OCI-LY1 (cell line): Measurements from ENCODE around the gene EPHB2.

Source experiments
- H2AFZ ChIP-seq: fragments of 200-600 bp; sonication (generic), shearing (Covaris generic); 2 replicates; pipeline ENCODE4 v1.6.0; 2014; ENCODE audit warnings: antibody characterized with exemption, mild to moderate bottlenecking, low read length
- H3F3A ChIP-seq: fragments of 200-600 bp; sonication (generic), shearing (Covaris generic); 2 replicates; pipeline ENCODE4 v1.6.0; 2014; ENCODE audit warnings: mild to moderate bottlenecking, antibody characterized with exemption, low read length, moderate library complexity; ENCODE audit not compliant: insufficient read depth
- H3K27ac ChIP-seq: fragments of 200-600 bp; sonication (generic); 2 replicates; pipeline ENCODE4 v1.5.1; 2014; ENCODE audit warnings: low read length, mixed run types, mild to moderate bottlenecking, low read depth; ENCODE audit not compliant: poor library complexity, severe bottlenecking
- H3K27me3 ChIP-seq: fragments of 200-600 bp; sonication (generic); 2 replicates; pipeline ENCODE4 v1.6.0; 2014; ENCODE audit warnings: antibody characterized with exemption, mild to moderate bottlenecking, low read length, moderate library complexity; ENCODE audit not compliant: insufficient read depth
- H3K36me3 ChIP-seq: fragments of 200-600 bp; sonication (generic); 2 replicates; pipeline ENCODE4 v1.6.1; 2014; ENCODE audit warnings: mild to moderate bottlenecking, antibody characterized with exemption, low read length, moderate library complexity, mixed read lengths; ENCODE audit not compliant: insufficient read depth
- H3K4me1 ChIP-seq: fragments of 200-600 bp; sonication (generic); 2 replicates; pipeline ENCODE4 v1.5.1; 2014; ENCODE audit warnings: mild to moderate bottlenecking, low read length, moderate library complexity; ENCODE audit not compliant: insufficient read depth, severe bottlenecking
- H3K4me2 ChIP-seq: fragments of 200-600 bp; sonication (generic), shearing (Covaris generic); 2 replicates; pipeline ENCODE4 v1.6.1; 2014; ENCODE audit warnings: low read length
- H3K4me3 ChIP-seq: fragments of 200-600 bp; sonication (generic); 2 replicates; pipeline ENCODE4 v1.5.1; 2014; ENCODE audit warnings: low read length, low read depth, mild to moderate bottlenecking, mixed read lengths; ENCODE audit not compliant: poor library complexity, severe bottlenecking
- H3K79me2 ChIP-seq: fragments of 200-600 bp; shearing (Covaris generic); 2 replicates; pipeline ENCODE4 v1.6.1; 2016; ENCODE audit warnings: mixed run types, low read length, mixed read lengths; ENCODE audit not compliant: insufficient read depth
- H3K9ac ChIP-seq: fragments of 200-600 bp; sonication (generic), shearing (Covaris generic); 2 replicates; pipeline ENCODE4 v1.6.1; 2014; ENCODE audit warnings: mild to moderate bottlenecking, low read length, mixed read lengths
- H3K9me2 ChIP-seq: fragments of 200-600 bp; sonication (generic), shearing (Covaris generic); 2 replicates; pipeline ENCODE4 v1.6.1; 2014; ENCODE audit warnings: low read depth, mild to moderate bottlenecking, low read length, mixed read lengths
- H3K9me3 ChIP-seq: fragments of 200-600 bp; shearing (Covaris generic); 2 replicates; pipeline ENCODE4 v1.6.1; 2014; ENCODE audit warnings: low read length, mixed read lengths
- H4K20me1 ChIP-seq: fragments of 200-600 bp; sonication (generic), shearing (Covaris generic); 2 replicates; pipeline ENCODE4 v1.6.0; 2016; ENCODE audit warnings: mild to moderate bottlenecking, low read length; ENCODE audit not compliant: insufficient read depth
- EZH2 ChIP-seq: fragments of 200-600 bp; sonication (generic), shearing (Covaris generic); IDR thresholded peaks from 2 replicates; pipeline ENCODE4 v1.8.0; 2017; ENCODE audit warnings: borderline replicate concordance, mixed run types, mild to moderate bottlenecking, antibody characterized with exemption, low read length, moderate library complexity, mixed read lengths
- TF ChIP-seq, protein P1 (sequence below): fragments of 200-600 bp; sonication (generic), shearing (Covaris generic); IDR thresholded peaks from 2 replicates; pipeline ENCODE4 v1.5.1; 2017; ENCODE audit warnings: mild to moderate bottlenecking, antibody characterized with exemption, low read length, moderate library complexity, mixed read lengths

The EPHB2 gene

GRCh38 chr1:22804969-22805671 is 94.5 kb downstream of the EPHB2 start:
- H3K79me2 ChIP-seq, result no peaks in the 10 kb centered on the region
- H3K27me3 ChIP-seq, result no peaks in the 10 kb centered on the region
- no peaks in the 10 kb centered on the region for H3K4me1 ChIP-seq
- no peak overlapping the region for H3K9ac ChIP-seq
- H4K20me1 ChIP-seq, result no peaks in the 10 kb centered on the region
- no peak for TF ChIP-seq EZH2
- no peak overlapping the region for H3K4me3 ChIP-seq
- no peak overlapping the region for H3K27ac ChIP-seq
- H3K9me3 ChIP-seq, result no peaks in the 10 kb centered on the region
- no peaks in the 10 kb centered on the region; the same call in 1 of the 2 replicates for H3K36me3 ChIP-seq
- H2AFZ ChIP-seq, result no peak overlapping the region
- H3K4me2 ChIP-seq, result no peak overlapping the region
- H3F3A ChIP-seq, result no peaks in the 10 kb centered on the region
- no peaks in the 10 kb centered on the region for H3K9me2 ChIP-seq

GRCh38 chr1:22805672-22806038 is 95.0 kb downstream of the EPHB2 start:
- Histone ChIP-seq H3F3A (no peaks in the 10 kb centered on the region), H3K27ac (no peak overlapping the region), H2AFZ (no peak overlapping the region), H3K9me2 (no peaks in the 10 kb centered on the region), H3K4me2 (no peak overlapping the region), H3K79me2 (no peaks in the 10 kb centered on the region), H3K27me3 (no peaks in the 10 kb centered on the region), H3K4me1 (no peaks in the 10 kb centered on the region), H3K4me3 (no peak overlapping the region), H3K9me3 (no peaks in the 10 kb centered on the region), H4K20me1 (no peaks in the 10 kb centered on the region), H3K9ac (no peak overlapping the region), H3K36me3 (no peaks in the 10 kb centered on the region)
- TF ChIP-seq, protein P1, sequence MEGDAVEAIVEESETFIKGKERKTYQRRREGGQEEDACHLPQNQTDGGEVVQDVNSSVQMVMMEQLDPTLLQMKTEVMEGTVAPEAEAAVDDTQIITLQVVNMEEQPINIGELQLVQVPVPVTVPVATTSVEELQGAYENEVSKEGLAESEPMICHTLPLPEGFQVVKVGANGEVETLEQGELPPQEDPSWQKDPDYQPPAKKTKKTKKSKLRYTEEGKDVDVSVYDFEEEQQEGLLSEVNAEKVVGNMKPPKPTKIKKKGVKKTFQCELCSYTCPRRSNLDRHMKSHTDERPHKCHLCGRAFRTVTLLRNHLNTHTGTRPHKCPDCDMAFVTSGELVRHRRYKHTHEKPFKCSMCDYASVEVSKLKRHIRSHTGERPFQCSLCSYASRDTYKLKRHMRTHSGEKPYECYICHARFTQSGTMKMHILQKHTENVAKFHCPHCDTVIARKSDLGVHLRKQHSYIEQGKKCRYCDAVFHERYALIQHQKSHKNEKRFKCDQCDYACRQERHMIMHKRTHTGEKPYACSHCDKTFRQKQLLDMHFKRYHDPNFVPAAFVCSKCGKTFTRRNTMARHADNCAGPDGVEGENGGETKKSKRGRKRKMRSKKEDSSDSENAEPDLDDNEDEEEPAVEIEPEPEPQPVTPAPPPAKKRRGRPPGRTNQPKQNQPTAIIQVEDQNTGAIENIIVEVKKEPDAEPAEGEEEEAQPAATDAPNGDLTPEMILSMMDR, result no peak
- TF ChIP-seq EZH2, result no peak

- H3K9me2 ChIP-seq, result no peaks in the 10 kb centered on the region
- no peak overlapping the region for H3K9ac ChIP-seq
- H4K20me1 ChIP-seq, result no peaks in the 10 kb centered on the region
- H3F3A ChIP-seq, result no peaks in the 10 kb centered on the region
- no peaks in the 10 kb centered on the region for H3K36me3 ChIP-seq
- no peaks in the 10 kb centered on the region for H3K4me1 ChIP-seq
- no peak overlapping the region for H3K4me2 ChIP-seq
- H3K4me3 ChIP-seq, result no peak overlapping the region
- no peaks in the 10 kb centered on the region for H3K27me3 ChIP-seq
- no peak overlapping the region for H2AFZ ChIP-seq
- TF ChIP-seq, protein P1, result no peak
- TF ChIP-seq EZH2, result no peak
- no peaks in the 10 kb centered on the region for H3K9me3 ChIP-seq
- H3K79me2 ChIP-seq, result no peaks in the 10 kb centered on the region
- H3K27ac ChIP-seq, result no peak overlapping the region
Observed at GRCh38 chr1:22806584-22806983, 95.9 kb downstream of the EPHB2 start.

DNA sequence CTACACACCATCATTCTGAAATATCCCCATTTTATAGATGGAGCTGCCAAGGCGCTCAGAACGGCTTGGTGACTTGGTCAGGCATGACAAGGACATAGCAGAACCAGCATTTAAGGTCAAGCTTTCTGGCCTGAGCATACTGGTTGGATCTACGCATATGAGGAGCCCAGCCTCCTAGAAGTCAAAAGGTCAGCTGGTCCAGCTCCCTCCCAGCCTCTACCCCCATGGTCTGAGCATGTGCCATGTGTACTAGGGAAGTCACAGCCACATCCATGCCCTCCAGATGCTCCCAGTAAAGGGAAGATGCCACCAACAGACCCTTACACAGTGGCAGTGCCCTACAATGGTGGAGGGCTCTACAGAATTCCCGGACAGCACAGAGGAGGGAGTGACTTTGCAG is 96.7 kb downstream of the EPHB2 start:
- H3K27me3 ChIP-seq, result no peaks in the 10 kb centered on the region
- no peaks in the 10 kb centered on the region for H3K4me1 ChIP-seq
- TF ChIP-seq EZH2, result no peak
- TF ChIP-seq, protein P1, result no peak
- H3K9ac ChIP-seq, result no peak overlapping the region
- H3K27ac ChIP-seq, result no peak overlapping the region
- no peaks in the 10 kb centered on the region for H3F3A ChIP-seq
- H3K4me3 ChIP-seq, result no peak overlapping the region
- H3K4me2 ChIP-seq, result no peak overlapping the region
- no peaks in the 10 kb centered on the region for H3K9me3 ChIP-seq
- H3K36me3 ChIP-seq, result no peaks in the 10 kb centered on the region
- H4K20me1 ChIP-seq, result no peaks in the 10 kb centered on the region
- H3K9me2 ChIP-seq, result no peaks in the 10 kb centered on the region
- H2AFZ ChIP-seq, result no peak overlapping the region
- no peaks in the 10 kb centered on the region for H3K79me2 ChIP-seq
